ENCODE results near the gene PARD3.

PARD3 gene

GRCh38 chr10:34661580-34661979, 153.5 kb downstream of the PARD3 start:
- Histone ChIP-seq H3K4me1 (ENCODE audit: control insufficient read depth in 1 of 2, insufficient read depth in 2 of 2, low read length in 2 of 2) (peaks cover 12 to 13% of the 10 kb centered on the region in 2 donors), H3K9me3 (ENCODE audit: control insufficient read depth in 1 of 2, low read length in 2 of 2) (no peaks in the 10 kb centered on the region), H3K4me3 (ENCODE audit: low read depth in 1 of 2, low read length in 2 of 2) (no peak overlapping the region), H3K27me3 (ENCODE audit: control insufficient read depth in 1 of 2, insufficient read depth in 2 of 2, low read length in 2 of 2) (no peaks in the 10 kb centered on the region), H3K27ac (ENCODE audit: low read depth, low read length) (no peak overlapping the region), H3K36me3 (ENCODE audit: control insufficient read depth in 1 of 2, insufficient read depth in 2 of 2, low read length in 2 of 2) (no peaks in the 10 kb centered on the region), H3K9ac (ENCODE audit: low read depth in 1 of 2, low read length in 2 of 2) (no peak overlapping the region)

GRCh38 chr10:34658934-34659333, 156.2 kb downstream of the PARD3 start:
- no peak overlapping the region for H3K9ac ChIP-seq (ENCODE audit: low read depth in 1 of 2, low read length in 2 of 2)

GRCh38 chr10:34656661-34657060, 158.4 kb downstream of the PARD3 start:
- H3K4me3 ChIP-seq (ENCODE audit: low read depth in 1 of 2, low read length in 2 of 2): no peak overlapping the region
- H3K4me1 ChIP-seq (ENCODE audit: control insufficient read depth in 1 of 2, insufficient read depth in 2 of 2, low read length in 2 of 2): peaks cover 25 to 33% of the 10 kb centered on the region in 2 donors
- no peak overlapping the region for H3K27ac ChIP-seq (ENCODE audit: low read depth, low read length)
- H3K27me3 ChIP-seq (ENCODE audit: control insufficient read depth in 1 of 2, insufficient read depth in 2 of 2, low read length in 2 of 2): no peaks in the 10 kb centered on the region
- no peak overlapping the region for H3K9ac ChIP-seq (ENCODE audit: low read depth in 1 of 2, low read length in 2 of 2)
- no peaks in the 10 kb centered on the region for H3K36me3 ChIP-seq (ENCODE audit: control insufficient read depth in 1 of 2, insufficient read depth in 2 of 2, low read length in 2 of 2)
- H3K9me3 ChIP-seq (ENCODE audit: control insufficient read depth in 1 of 2, low read length in 2 of 2): no peaks in the 10 kb centered on the region

More at GRCh38 chr10:34658934-34659333, 156.2 kb downstream of the PARD3 start:
- no peaks in the 10 kb centered on the region for H3K27me3 ChIP-seq (ENCODE audit: control insufficient read depth in 1 of 2, insufficient read depth in 2 of 2, low read length in 2 of 2)
- no peak overlapping the region for H3K27ac ChIP-seq (ENCODE audit: low read depth, low read length)
- no peaks in the 10 kb centered on the region for H3K36me3 ChIP-seq (ENCODE audit: control insufficient read depth in 1 of 2, insufficient read depth in 2 of 2, low read length in 2 of 2)
- H3K9me3 ChIP-seq (ENCODE audit: control insufficient read depth in 1 of 2, low read length in 2 of 2): no peaks in the 10 kb centered on the region
- H3K4me3 ChIP-seq (ENCODE audit: low read depth in 1 of 2, low read length in 2 of 2): no peak overlapping the region
- H3K4me1 ChIP-seq (ENCODE audit: control insufficient read depth in 1 of 2, insufficient read depth in 2 of 2, low read length in 2 of 2): peaks cover 23 to 24% of the 10 kb centered on the region in 2 donors

- H3K4me1 ChIP-seq (ENCODE audit: control insufficient read depth in 1 of 2, insufficient read depth in 2 of 2, low read length in 2 of 2): peaks cover 21 to 27% of the 10 kb centered on the region in 2 donors
- no peak overlapping the region for H3K27ac ChIP-seq (ENCODE audit: low read depth, low read length)
- H3K9ac ChIP-seq (ENCODE audit: low read depth in 1 of 2, low read length in 2 of 2): no peak overlapping the region
- no peak overlapping the region for H3K4me3 ChIP-seq (ENCODE audit: low read depth in 1 of 2, low read length in 2 of 2)
- no peaks in the 10 kb centered on the region for H3K36me3 ChIP-seq (ENCODE audit: control insufficient read depth in 1 of 2, insufficient read depth in 2 of 2, low read length in 2 of 2)
- no peaks in the 10 kb centered on the region for H3K9me3 ChIP-seq (ENCODE audit: control insufficient read depth in 1 of 2, low read length in 2 of 2)
- H3K27me3 ChIP-seq (ENCODE audit: control insufficient read depth in 1 of 2, insufficient read depth in 2 of 2, low read length in 2 of 2): no peaks in the 10 kb centered on the region
Measured at GRCh38 chr10:34655286-34656170, 159.6 kb downstream of the PARD3 start.

DNA sequence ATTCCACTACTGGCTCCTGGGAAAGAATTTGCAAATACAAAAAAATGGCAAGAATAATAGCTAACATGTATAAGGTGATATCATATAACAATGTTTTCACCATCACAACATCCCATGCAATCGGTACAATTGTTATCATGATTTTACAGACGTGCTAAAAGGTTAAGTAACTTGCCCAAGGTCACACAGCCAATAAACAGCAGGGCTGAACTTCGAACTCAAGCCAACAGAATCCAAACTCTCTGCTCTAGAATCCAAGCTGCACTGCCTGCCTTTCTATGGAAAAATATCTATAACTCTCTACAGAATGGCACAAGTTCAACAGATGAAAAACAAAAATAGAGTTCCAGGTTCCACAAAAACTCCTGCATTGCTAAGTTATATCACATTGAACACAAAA, 160.9 kb downstream of the PARD3 start:
- Histone ChIP-seq H3K4me3 (ENCODE audit: low read depth in 1 of 2, low read length in 2 of 2) (no peak overlapping the region), H3K36me3 (ENCODE audit: control insufficient read depth in 1 of 2, insufficient read depth in 2 of 2, low read length in 2 of 2) (no peaks in the 10 kb centered on the region), H3K9ac (ENCODE audit: low read depth in 1 of 2, low read length in 2 of 2) (no peak overlapping the region), H3K4me1 (ENCODE audit: control insufficient read depth in 1 of 2, insufficient read depth in 2 of 2, low read length in 2 of 2) (peaks cover 21 to 27% of the 10 kb centered on the region in 2 donors), H3K27ac (ENCODE audit: low read depth, low read length) (no peak overlapping the region), H3K9me3 (ENCODE audit: control insufficient read depth in 1 of 2, low read length in 2 of 2) (no peaks in the 10 kb centered on the region), H3K27me3 (ENCODE audit: control insufficient read depth in 1 of 2, insufficient read depth in 2 of 2, low read length in 2 of 2) (no peaks in the 10 kb centered on the region)

- H3K4me3 ChIP-seq (ENCODE audit: low read depth in 1 of 2, low read length in 2 of 2): no peak overlapping the region
- no peaks in the 10 kb centered on the region for H3K27me3 ChIP-seq (ENCODE audit: control insufficient read depth in 1 of 2, insufficient read depth in 2 of 2, low read length in 2 of 2)
- H3K27ac ChIP-seq (ENCODE audit: low read depth, low read length): no peak overlapping the region
- H3K9ac ChIP-seq (ENCODE audit: low read depth in 1 of 2, low read length in 2 of 2): no peak overlapping the region
- no peaks in the 10 kb centered on the region for H3K9me3 ChIP-seq (ENCODE audit: control insufficient read depth in 1 of 2, low read length in 2 of 2)
- H3K4me1 ChIP-seq (ENCODE audit: control insufficient read depth in 1 of 2, insufficient read depth in 2 of 2, low read length in 2 of 2): peaks cover 21 to 27% of the 10 kb centered on the region in 2 donors
- H3K36me3 ChIP-seq (ENCODE audit: control insufficient read depth in 1 of 2, insufficient read depth in 2 of 2, low read length in 2 of 2): no peaks in the 10 kb centered on the region
Measured at GRCh38 chr10:34653530-34653929, 161.6 kb downstream of the PARD3 start.

GRCh38 chr10:34651416-34652195, 163.5 kb downstream of the PARD3 start:
- Histone ChIP-seq H3K27ac (ENCODE audit: low read depth, low read length) (no peak overlapping the region), H3K4me1 (ENCODE audit: control insufficient read depth in 1 of 2, insufficient read depth in 2 of 2, low read length in 2 of 2) (peaks cover 14 to 20% of the 10 kb centered on the region in 2 donors), H3K27me3 (ENCODE audit: control insufficient read depth in 1 of 2, insufficient read depth in 2 of 2, low read length in 2 of 2) (no peaks in the 10 kb centered on the region)

GRCh38 chr10:34650156-34650555, 164.9 kb downstream of the PARD3 start:
- Histone ChIP-seq H3K36me3 (ENCODE audit: control insufficient read depth in 1 of 2, insufficient read depth in 2 of 2, low read length in 2 of 2) (no peaks in the 10 kb centered on the region), H3K4me1 (ENCODE audit: control insufficient read depth in 1 of 2, insufficient read depth in 2 of 2, low read length in 2 of 2) (peaks cover 11 to 18% of the 10 kb centered on the region in 2 donors)

More at GRCh38 chr10:34651416-34652195, 163.5 kb downstream of the PARD3 start:
- Histone ChIP-seq H3K9ac (ENCODE audit: low read depth in 1 of 2, low read length in 2 of 2) (no peak overlapping the region), H3K4me3 (ENCODE audit: low read depth in 1 of 2, low read length in 2 of 2) (no peak overlapping the region), H3K36me3 (ENCODE audit: control insufficient read depth in 1 of 2, insufficient read depth in 2 of 2, low read length in 2 of 2) (no peaks in the 10 kb centered on the region), H3K9me3 (ENCODE audit: control insufficient read depth in 1 of 2, low read length in 2 of 2) (no peaks in the 10 kb centered on the region)

GRCh38 chr10:34649385-34649784, 165.7 kb downstream of the PARD3 start:
- H3K4me1 ChIP-seq (ENCODE audit: control insufficient read depth in 1 of 2, insufficient read depth in 2 of 2, low read length in 2 of 2): peaks cover 6 to 15% of the 10 kb centered on the region in 2 donors
- no peaks in the 10 kb centered on the region for H3K27me3 ChIP-seq (ENCODE audit: control insufficient read depth in 1 of 2, insufficient read depth in 2 of 2, low read length in 2 of 2)
- H3K9me3 ChIP-seq (ENCODE audit: control insufficient read depth in 1 of 2, low read length in 2 of 2): no peaks in the 10 kb centered on the region
- H3K4me3 ChIP-seq (ENCODE audit: low read depth in 1 of 2, low read length in 2 of 2): no peak overlapping the region
- H3K36me3 ChIP-seq (ENCODE audit: control insufficient read depth in 1 of 2, insufficient read depth in 2 of 2, low read length in 2 of 2): no peaks in the 10 kb centered on the region
- H3K9ac ChIP-seq (ENCODE audit: low read depth in 1 of 2, low read length in 2 of 2): no peak overlapping the region
- no peak overlapping the region for H3K27ac ChIP-seq (ENCODE audit: low read depth, low read length)

More at GRCh38 chr10:34650156-34650555, 164.9 kb downstream of the PARD3 start:
- no peaks in the 10 kb centered on the region for H3K9me3 ChIP-seq (ENCODE audit: control insufficient read depth in 1 of 2, low read length in 2 of 2)
- no peak overlapping the region for H3K4me3 ChIP-seq (ENCODE audit: low read depth in 1 of 2, low read length in 2 of 2)
- no peak overlapping the region for H3K27ac ChIP-seq (ENCODE audit: low read depth, low read length)
- no peaks in the 10 kb centered on the region for H3K27me3 ChIP-seq (ENCODE audit: control insufficient read depth in 1 of 2, insufficient read depth in 2 of 2, low read length in 2 of 2)
- no peak overlapping the region for H3K9ac ChIP-seq (ENCODE audit: low read depth in 1 of 2, low read length in 2 of 2)

GRCh38 chr10:34648919-34649318, 166.2 kb downstream of the PARD3 start:
- H3K4me1 ChIP-seq (ENCODE audit: control insufficient read depth in 1 of 2, insufficient read depth in 2 of 2, low read length in 2 of 2): peaks cover 2 to 10% of the 10 kb centered on the region in 2 donors
- H3K36me3 ChIP-seq (ENCODE audit: control insufficient read depth in 1 of 2, insufficient read depth in 2 of 2, low read length in 2 of 2): no peaks in the 10 kb centered on the region
- no peak overlapping the region for H3K4me3 ChIP-seq (ENCODE audit: low read depth in 1 of 2, low read length in 2 of 2)
- H3K9me3 ChIP-seq (ENCODE audit: control insufficient read depth in 1 of 2, low read length in 2 of 2): no peaks in the 10 kb centered on the region
- no peaks in the 10 kb centered on the region for H3K27me3 ChIP-seq (ENCODE audit: control insufficient read depth in 1 of 2, insufficient read depth in 2 of 2, low read length in 2 of 2)
- no peak overlapping the region for H3K9ac ChIP-seq (ENCODE audit: low read depth in 1 of 2, low read length in 2 of 2)
- H3K27ac ChIP-seq (ENCODE audit: low read depth, low read length): no peak overlapping the region

All from duodenal mucosa (tissue), 2 donors.